Measurements from ENCODE around the gene TNS3. TPM values are rescaled to one million over a fixed set of nuclear protein-coding genes. Genes with fewer than 3 reads are reported as not detected.

The TNS3 gene
- total RNA-seq, 1 donor from 2014 or later = 5.7 TPM

DNA sequence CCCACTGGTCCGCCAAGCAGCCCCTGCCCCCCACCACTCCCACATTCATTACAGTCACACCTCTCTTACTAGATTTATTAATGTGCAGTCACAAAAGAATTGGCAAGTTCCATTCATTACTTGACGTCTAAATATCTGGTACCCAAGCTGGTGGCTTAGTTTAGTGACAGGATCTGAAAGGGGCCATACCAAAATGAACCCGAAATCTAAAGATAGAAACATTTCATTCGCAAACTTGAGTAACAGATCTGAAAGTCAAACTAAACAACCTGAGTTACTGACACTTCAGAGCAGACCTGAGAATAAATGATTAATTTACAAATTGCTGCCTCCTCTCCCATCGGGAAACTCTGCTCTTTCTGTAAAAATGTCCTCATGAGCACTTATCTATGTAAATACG lies 53.4 kb downstream of the TNS3 start:
- DNase-seq = no peak
- no peaks in the 10 kb centered on the region for H3K9me3 Mint-ChIP-seq
- intact Hi-C loops (cut with micrococcal nuclease) = no loop called here
- no peaks in the 10 kb centered on the region for H3K36me3 Mint-ChIP-seq (ENCODE audit: low read depth)
- H3K27me3 Mint-ChIP-seq = no peaks in the 10 kb centered on the region
- no peak overlapping the region for H3K27ac Mint-ChIP-seq
- no peak overlapping the region for H3K4me3 Mint-ChIP-seq
- H3K4me1 Mint-ChIP-seq = no peaks in the 10 kb centered on the region

DNA sequence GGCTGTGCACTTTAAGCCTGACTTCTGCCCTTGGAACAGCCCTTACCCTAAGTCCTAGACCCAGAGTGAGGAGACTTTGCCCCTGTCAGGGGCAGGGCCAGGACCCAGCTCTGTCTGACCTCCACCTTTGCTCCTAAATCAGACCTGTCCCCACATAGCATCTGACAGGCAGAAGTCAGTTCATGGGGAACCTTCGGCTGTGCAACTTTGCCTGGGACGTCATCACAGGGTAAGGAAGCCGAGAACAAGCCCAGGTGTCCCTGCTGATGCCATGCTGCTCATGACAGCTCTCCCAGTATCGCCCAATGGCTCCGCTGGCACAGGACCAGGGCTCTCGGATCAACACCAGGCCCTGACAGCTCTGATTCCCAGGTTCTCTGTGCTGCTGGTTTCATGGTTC lies 55.4 kb downstream of the TNS3 start:
- Mint-ChIP-seq H3K9me3 (no peaks in the 10 kb centered on the region), H3K27ac (no peak overlapping the region), H3K27me3 (no peaks in the 10 kb centered on the region), H3K36me3 (ENCODE audit: low read depth) (no peaks in the 10 kb centered on the region), H3K4me3 (no peak overlapping the region), H3K4me1 (no peaks in the 10 kb centered on the region)
- intact Hi-C loops (cut with micrococcal nuclease) = no loop called here
- DNase-seq = no peak

DNA sequence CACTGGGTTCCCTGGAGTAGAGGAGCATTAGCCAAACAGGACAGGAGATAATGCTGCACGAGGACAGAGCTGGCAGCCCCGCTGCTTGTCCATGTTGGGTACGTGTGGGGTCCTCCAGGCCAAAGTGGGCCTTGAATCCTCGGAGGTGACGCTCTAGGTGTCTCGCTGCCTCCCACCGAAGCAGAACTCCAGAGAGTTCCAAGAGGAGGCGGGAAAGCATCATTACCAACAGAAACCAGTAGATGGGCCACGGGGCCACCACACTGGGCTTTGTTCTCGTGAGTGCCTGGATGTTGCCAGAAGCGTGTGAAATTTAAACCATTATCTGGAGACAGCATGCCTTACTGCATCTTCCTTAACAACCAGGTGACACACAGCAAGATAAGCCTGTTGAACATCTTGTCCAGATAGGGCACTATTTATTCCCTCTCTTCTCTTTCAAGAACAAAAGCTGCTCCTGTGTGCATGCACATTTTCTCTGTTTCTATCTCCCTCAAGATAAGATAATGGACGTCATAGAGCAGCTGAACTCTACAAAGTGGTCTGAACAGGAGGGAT lies 56.8 kb downstream of the TNS3 start:
- Mint-ChIP-seq H3K36me3 (ENCODE audit: low read depth) (no peaks in the 10 kb centered on the region), H3K9me3 (no peaks in the 10 kb centered on the region), H3K4me3 (no peak overlapping the region), H3K27ac (no peak overlapping the region), H3K27me3 (no peaks in the 10 kb centered on the region), H3K4me1 (no peaks in the 10 kb centered on the region)
- no peak for DNase-seq
- intact Hi-C loops (cut with micrococcal nuclease) = no loop called here

DNA sequence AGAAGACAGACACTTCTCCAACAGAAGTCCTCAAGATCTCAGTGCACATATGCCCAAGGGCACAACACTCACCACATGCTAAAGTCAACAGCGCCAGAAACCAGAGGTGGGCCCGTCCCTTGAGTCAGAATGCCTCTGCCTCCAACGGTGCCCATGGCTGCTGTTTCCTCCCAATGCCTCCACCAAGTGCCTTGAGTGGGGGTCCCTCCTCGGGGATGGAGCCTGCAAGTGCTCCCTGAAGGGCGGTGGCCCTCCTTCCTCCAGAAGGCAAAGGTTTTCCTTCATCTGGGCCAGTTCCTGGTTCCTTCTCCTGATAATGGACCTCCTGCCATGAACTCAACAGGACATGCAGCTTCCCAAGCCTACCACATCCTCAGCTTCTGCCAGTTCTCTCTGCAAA lies 58.5 kb downstream of the TNS3 start:
- H3K4me1 Mint-ChIP-seq = no peaks in the 10 kb centered on the region
- no peaks in the 10 kb centered on the region for H3K36me3 Mint-ChIP-seq (ENCODE audit: low read depth)
- intact Hi-C loops (cut with micrococcal nuclease) = no loop called here
- H3K27me3 Mint-ChIP-seq = no peaks in the 10 kb centered on the region
- H3K27ac Mint-ChIP-seq = no peak overlapping the region
- DNase-seq = no peak
- H3K4me3 Mint-ChIP-seq = no peak overlapping the region
- no peaks in the 10 kb centered on the region for H3K9me3 Mint-ChIP-seq

DNA sequence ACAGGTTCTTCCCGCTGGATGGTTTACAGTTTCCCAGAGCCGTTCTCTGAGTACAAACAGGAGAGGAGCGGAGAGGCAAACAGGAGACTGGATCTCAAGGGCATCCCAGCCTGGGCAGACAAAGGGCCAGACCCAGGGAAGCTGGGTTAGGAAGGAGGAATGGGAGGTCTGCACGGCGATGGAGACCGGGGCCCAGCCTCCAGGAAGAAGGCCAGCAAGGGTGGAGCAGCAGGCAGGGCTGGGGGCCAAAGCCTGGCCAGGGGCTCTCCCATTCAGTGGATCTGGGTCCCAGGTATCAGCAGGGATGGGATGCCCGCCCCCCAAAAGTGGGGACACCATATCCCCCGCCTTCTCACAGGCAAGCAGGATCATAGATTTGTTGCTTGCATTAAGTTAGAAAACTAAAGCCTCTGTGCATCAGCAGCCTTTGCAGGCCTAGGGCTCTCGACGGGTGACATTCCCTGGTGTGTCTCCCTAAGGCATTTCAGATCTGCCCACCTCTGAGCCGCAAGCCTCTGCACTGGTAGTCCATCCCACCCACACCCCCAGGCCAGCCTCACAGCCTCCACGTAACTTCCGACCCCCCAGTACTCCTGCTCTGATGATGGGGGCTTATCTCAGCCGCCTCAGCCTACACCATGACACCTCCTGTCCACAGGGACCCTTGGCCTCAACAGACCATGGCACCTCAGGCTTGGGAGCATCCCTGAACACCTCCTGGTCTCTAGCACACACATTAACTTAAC lies 59.9 kb downstream of the TNS3 start:
- no peak for DNase-seq
- Mint-ChIP-seq H3K27ac (no peak overlapping the region), H3K9me3 (no peaks in the 10 kb centered on the region), H3K36me3 (ENCODE audit: low read depth) (no peaks in the 10 kb centered on the region), H3K4me3 (no peak overlapping the region), H3K4me1 (no peaks in the 10 kb centered on the region), H3K27me3 (no peaks in the 10 kb centered on the region)
- intact Hi-C loops (cut with micrococcal nuclease) = no loop called here

DNA sequence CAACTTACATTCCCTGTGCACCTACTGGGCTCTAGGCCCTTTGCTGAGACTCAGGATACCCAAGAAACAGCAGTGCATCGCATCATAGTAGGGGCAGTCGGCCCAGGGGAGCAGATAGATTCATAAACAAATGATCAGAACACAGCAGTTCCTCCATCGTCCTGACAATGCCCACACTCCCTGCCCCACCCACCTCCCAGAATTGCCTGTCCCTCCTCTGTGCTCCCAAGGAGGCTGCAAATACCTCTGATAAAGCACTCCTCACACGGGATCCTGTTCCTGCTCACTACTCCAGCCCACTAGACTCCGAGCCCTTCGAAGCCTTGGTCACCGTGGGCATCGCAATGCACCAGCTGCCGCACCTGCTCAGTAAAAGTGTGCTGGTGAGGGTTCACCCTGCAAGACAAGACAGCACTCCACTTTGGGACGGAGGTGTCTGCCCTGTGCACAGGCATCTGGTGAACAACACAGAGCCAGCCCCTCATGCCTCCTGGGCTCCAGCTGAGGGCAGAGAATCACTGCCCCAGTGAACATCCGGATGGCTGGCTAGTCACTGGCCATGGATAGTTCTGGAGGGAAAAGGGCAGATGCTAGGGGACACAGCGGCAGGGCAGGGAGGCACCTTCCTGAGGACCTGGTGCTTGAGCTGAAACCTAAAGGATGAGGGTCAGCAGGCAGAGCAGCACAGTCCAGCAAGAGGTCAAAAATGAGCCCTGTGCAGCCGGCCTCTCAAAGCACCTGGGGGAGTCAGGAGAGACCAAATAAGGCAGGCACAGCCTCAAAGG lies 60.7 kb downstream of the TNS3 start:
- intact Hi-C loops (cut with micrococcal nuclease) = no loop called here
- Mint-ChIP-seq H3K4me1 (no peaks in the 10 kb centered on the region), H3K9me3 (no peaks in the 10 kb centered on the region), H3K27ac (no peak overlapping the region), H3K27me3 (no peaks in the 10 kb centered on the region), H3K36me3 (ENCODE audit: low read depth) (no peaks in the 10 kb centered on the region), H3K4me3 (no peak overlapping the region)
- no peak for DNase-seq

DNA sequence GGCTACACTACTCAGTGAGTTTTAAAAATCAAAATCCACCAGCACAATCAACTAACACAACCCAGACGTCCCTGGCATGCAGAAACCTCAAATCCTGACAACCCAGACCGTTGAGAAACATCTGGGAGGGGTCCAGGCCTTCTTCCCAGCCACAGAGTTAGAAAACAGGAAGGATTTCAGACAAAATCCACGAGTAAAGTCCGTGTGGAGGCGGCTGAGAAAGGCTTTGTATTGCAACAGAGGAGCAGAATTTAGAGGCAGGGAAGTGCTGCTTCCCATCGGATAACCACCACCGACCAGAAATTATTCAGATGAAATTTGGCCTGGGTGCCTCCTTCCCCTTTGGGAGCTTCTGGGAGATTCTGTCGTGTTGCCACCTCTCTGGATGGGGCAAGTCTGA lies 61.5 kb downstream of the TNS3 start:
- no peaks in the 10 kb centered on the region for H3K9me3 Mint-ChIP-seq
- intact Hi-C loops (cut with micrococcal nuclease) = no loop called here

DNA sequence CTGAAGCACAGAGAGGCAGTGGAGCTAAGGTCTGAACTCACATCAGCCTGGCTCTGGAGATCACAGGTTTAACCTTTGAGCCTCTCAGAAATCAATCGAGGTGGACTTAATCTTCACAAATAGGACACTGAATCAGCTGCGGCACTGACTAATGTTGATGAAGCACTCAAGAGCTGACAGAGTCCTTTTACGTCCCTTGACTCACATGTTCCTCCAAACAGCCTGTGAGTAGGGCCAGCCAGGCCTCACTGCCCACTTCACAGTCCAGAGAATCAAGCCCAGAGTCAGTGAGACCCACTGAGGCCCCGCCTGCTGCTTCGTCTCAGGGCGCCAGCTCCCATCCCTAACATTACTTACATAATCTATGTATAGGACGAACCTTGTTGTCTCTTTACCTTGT lies 63.1 kb downstream of the TNS3 start:
- Mint-ChIP-seq H3K36me3 (ENCODE audit: low read depth) (no peaks in the 10 kb centered on the region), H3K27me3 (no peaks in the 10 kb centered on the region), H3K4me3 (no peak overlapping the region), H3K27ac (no peak overlapping the region), H3K9me3 (no peaks in the 10 kb centered on the region), H3K4me1 (no peaks in the 10 kb centered on the region)
- intact Hi-C loops (cut with micrococcal nuclease) = no loop called here
- DNase-seq = no peak

More for the DNA sequence above, 61.5 kb downstream of the TNS3 start:
- DNase-seq = no peak
- H3K36me3 Mint-ChIP-seq (ENCODE audit: low read depth) = no peaks in the 10 kb centered on the region
- H3K4me3 Mint-ChIP-seq = no peak overlapping the region
- H3K27me3 Mint-ChIP-seq = no peaks in the 10 kb centered on the region
- H3K4me1 Mint-ChIP-seq = no peaks in the 10 kb centered on the region
- H3K27ac Mint-ChIP-seq = no peak overlapping the region

DNA sequence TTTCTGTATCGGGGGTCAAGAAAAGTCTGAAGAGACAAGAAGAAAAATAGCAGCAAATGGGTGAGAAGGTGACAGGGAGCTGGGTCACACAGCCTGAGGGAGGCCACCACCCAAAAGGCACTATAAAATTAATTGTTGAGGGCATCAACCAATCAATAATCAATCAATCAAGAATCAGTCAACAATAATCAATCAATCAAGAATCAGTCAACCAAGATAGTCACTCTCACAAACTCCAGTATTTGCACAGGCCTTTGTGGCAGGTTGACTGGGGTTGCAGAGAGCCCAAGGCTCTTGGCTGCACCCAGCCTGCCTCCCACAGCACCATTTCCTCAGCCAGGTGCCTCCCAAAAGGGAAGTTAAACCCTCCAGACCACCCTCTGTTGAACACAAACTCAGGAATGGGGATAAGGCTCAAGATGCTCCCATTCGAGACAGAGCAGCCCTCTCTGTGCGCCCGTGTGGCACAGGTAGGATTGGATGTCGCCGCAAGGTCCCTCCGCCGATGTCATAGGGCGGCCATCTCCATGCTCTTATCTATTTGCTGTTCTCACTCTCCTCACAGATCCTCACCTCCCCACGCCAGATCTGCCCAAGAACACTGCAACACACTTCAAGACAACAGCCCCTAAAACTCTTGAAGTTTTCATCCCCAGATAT lies 64.0 kb downstream of the TNS3 start:
- DNase-seq = no peak
- Mint-ChIP-seq H3K9me3 (no peaks in the 10 kb centered on the region), H3K36me3 (ENCODE audit: low read depth) (no peaks in the 10 kb centered on the region), H3K27ac (no peak overlapping the region), H3K4me3 (no peak overlapping the region), H3K4me1 (no peaks in the 10 kb centered on the region), H3K27me3 (no peaks in the 10 kb centered on the region)
- intact Hi-C loops (cut with micrococcal nuclease) = no loop called here

DNA sequence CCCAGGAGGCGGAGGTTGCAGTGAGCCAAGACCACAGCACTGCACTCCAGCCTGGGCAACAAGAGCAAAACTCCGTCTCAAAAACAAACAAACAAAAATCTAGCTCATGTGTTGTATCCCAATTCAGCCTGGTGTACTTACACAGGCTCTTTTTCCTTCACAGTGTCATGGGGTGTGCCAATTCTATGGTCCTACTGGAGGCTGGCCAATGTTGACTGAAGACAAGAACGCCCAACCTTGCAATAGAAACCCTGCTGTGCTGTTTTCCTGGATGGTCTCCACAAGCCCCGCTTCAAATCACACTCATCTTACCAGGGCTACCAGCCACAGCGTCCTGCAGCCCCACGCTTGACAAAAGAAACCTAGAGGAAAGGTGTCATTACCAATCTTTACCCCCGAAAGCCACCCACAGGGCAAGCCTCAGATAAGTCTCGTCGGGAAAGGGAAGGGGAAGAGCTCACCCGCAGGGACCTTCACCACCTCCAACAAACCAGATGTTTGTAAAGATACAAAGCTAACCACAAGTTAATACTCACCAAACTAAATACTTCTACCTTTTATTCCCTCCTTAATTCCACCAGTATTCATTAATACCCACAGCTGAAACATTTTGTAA lies 64.8 kb downstream of the TNS3 start:
- intact Hi-C loops (cut with micrococcal nuclease) = no loop called here
- Mint-ChIP-seq H3K36me3 (ENCODE audit: low read depth) (no peaks in the 10 kb centered on the region), H3K4me3 (no peak overlapping the region), H3K27me3 (no peaks in the 10 kb centered on the region), H3K9me3 (no peaks in the 10 kb centered on the region), H3K4me1 (no peaks in the 10 kb centered on the region), H3K27ac (no peak overlapping the region)
- DNase-seq = no peak

DNA sequence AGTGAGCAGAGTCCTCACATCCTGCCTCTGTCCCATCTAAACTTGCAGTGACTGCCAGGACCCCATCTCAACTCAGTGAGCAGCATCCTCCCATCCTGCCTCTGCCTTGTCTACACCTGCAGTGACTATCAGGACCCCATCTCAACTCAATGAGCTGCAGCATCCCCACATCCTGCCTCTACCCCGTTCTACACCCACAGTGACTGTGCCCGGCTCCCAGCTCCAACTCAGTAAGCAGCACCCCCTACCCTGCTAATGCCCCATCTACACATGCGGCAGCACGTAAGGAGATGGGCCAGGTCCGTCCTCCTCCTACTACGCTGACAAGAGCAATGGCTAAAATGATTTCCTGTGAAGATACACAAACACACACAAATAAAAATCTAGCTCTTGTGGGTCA lies 65.5 kb downstream of the TNS3 start:
- Mint-ChIP-seq H3K4me3 (no peak overlapping the region), H3K36me3 (ENCODE audit: low read depth) (no peaks in the 10 kb centered on the region), H3K27ac (no peak overlapping the region), H3K4me1 (no peaks in the 10 kb centered on the region), H3K9me3 (no peaks in the 10 kb centered on the region), H3K27me3 (no peaks in the 10 kb centered on the region)
- DNase-seq = no peak
- intact Hi-C loops (cut with micrococcal nuclease) = no loop called here

DNA sequence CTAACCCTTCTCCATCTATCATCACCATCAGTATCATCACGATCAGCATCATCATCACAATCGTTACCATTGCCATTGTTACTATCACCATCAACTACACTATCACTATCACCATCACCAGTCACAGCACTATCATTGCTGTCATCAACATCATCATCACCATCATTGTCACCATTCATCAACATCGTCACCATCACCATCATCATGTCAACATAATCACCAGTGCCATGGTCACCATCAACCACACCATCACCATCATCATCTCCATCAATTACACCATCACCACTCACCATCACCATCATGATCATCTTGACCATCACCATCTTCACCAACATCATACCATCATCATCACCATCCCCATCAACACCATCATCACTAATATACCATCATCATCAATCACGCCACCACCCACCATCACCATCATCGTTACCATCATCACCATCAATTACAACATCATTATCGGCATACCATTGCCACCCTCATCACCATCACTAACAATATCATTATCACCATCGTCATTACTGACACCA lies 66.5 kb downstream of the TNS3 start:
- Mint-ChIP-seq H3K36me3 (ENCODE audit: low read depth) (no peaks in the 10 kb centered on the region), H3K4me3 (no peak overlapping the region), H3K9me3 (no peaks in the 10 kb centered on the region), H3K4me1 (no peaks in the 10 kb centered on the region), H3K27ac (no peak overlapping the region), H3K27me3 (no peaks in the 10 kb centered on the region)
- no peak for DNase-seq
- intact Hi-C loops (cut with micrococcal nuclease) = no loop called here

DNA sequence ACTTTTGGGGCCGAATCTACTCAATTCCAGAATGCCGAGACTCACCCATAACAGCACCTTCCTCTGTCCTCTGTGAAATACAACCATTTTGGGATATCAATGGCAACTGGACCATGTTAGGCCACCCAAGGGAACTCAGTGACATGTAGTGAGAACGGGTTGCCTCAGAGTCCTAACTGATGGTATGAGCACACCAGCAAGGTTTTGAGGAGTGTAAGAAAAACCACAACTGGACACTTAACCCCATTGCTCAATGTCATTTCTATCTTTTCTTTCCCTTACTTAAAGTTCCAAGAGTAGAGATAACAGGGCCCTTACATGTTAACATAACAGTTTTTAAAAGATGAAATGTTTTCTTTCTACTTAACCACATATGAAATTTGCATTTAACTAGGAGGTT lies 67.1 kb downstream of the TNS3 start:
- no peak for DNase-seq
- no peaks in the 10 kb centered on the region for H3K27me3 Mint-ChIP-seq
- no peaks in the 10 kb centered on the region for H3K9me3 Mint-ChIP-seq
- no peak overlapping the region for H3K4me3 Mint-ChIP-seq
- intact Hi-C loops (cut with micrococcal nuclease) = no loop called here
- no peak overlapping the region for H3K27ac Mint-ChIP-seq
- no peaks in the 10 kb centered on the region for H3K36me3 Mint-ChIP-seq (ENCODE audit: low read depth)
- H3K4me1 Mint-ChIP-seq = no peaks in the 10 kb centered on the region
